Transverse colon (tissue), 4 donors: ENCODE measurements around the gene IFIT5. TPM values are rescaled to one million over a fixed set of nuclear protein-coding genes. Genes with fewer than 3 reads are reported as not detected.

Experiments
- DNase-seq: peaks from one replicate; pipeline ENCODE4 v3.0.0-alpha.2; 2019
- H3K27ac ChIP-seq, 4 donors: fragments of 200-600 bp; sonication (generic); 2 replicates each; pipeline ENCODE4 v1.5.1; 2016 to 2018; ENCODE audit warnings: inconsistent platforms in 4 of 4
- H3K27me3 ChIP-seq: fragments of 200-600 bp; sonication (generic); 2 replicates; pipeline ENCODE4 v1.5.1; 2017; ENCODE audit warnings: inconsistent platforms
- H3K36me3 ChIP-seq, 4 donors: fragments of 200-600 bp; sonication (generic); 2 replicates each; pipeline ENCODE4 v1.5.1; 2017 to 2019; ENCODE audit warnings: inconsistent platforms in 4 of 4
- H3K4me1 ChIP-seq, 4 donors: fragments of 200-600 bp; sonication (generic); 2 replicates each; pipeline ENCODE4 v1.5.1; 2017 to 2020; ENCODE audit warnings: inconsistent platforms in 4 of 4
- H3K4me3 ChIP-seq, 4 donors: fragments of 200-600 bp; sonication (generic); 1 replicate in 1 of 4; 2 replicates in 3 of 4; pipeline versions ENCODE4 v1.5.1 to v1.6.1; 2017 to 2019; ENCODE audit warnings: inconsistent platforms in 4 of 4
- H3K9me3 ChIP-seq, 2 donors: fragments of 200-600 bp; sonication (generic); 2 replicates each; pipeline ENCODE4 v1.5.1; 2017 to 2019; ENCODE audit warnings: inconsistent platforms in 2 of 2
- EP300 ChIP-seq: sonication (generic); formaldehyde crosslinking; IDR thresholded peaks from one replicate; pipeline ENCODE4 v1.6.1; 2017; ENCODE audit warnings: antibody characterized with exemption, low read depth
- POLR2A ChIP-seq: fragments of 450-650 bp; IDR thresholded peaks from one replicate; pipeline ENCODE4 v1.6.1; 2016; ENCODE audit warnings: antibody characterized with exemption, mild to moderate bottlenecking, moderate library complexity
- POLR2AphosphoS5 ChIP-seq, 3 donors: sonication (generic); formaldehyde crosslinking; IDR thresholded peaks; one replicate each; pipeline ENCODE4 v1.6.1; 2016; ENCODE audit warnings: antibody characterized with exemption in 3 of 3
- WGBS, 2 donors: methylation state at CpG; one replicate each; pipeline ENCODE4 v1.1.5; 2018; ENCODE audit warnings: low coverage in 1 of 2; 5-methylcytosine and 5-hydroxymethylcytosine counted together
- in situ Hi-C, 4 donors: fragments of 200-750 bp; cut with MboI; loops; one replicate each; pipeline versions ENCODE4 v1.15.0 to v1.15.1; 2017; ENCODE audit warnings: low sequenced_read_pairs in 3 of 4, low pct_ligation_motif_present in 1 of 4, low pct_unique_long_range_greater_than_20kb in 1 of 4
- intact Hi-C: fragments of 100-400 bp; cut with DNase I; formaldehyde crosslinking; loops from one replicate; pipeline ENCODE4 v1.15.1; 2023; ENCODE audit warnings: low total_unique reads
- total RNA-seq, 4 donors: library from RNA; depleted of rRNA; stranded (reverse); fragments of >200 nt; gene quantifications; one replicate each; pipeline ENCODE4 v1.1.0, GENCODE V29; 2016
- TF ChIP-seq, protein P1 (sequence below), 5 experiments: fragments of 200-600 bp in 3 of 5; fragments of 450-650 bp in 2 of 5; sonication (generic) in 3 of 5; IDR thresholded peaks; 1 replicate in 2 of 5; 2 replicates in 3 of 5; pipeline ENCODE4 v1.5.1; 2016 to 2017; ENCODE audit warnings: antibody characterized with exemption in 5 of 5, inconsistent platforms in 3 of 5, mild to moderate bottlenecking in 2 of 5, moderate library complexity in 1 of 5

Gene IFIT5
- total RNA-seq, 4 donors from 2014 or later: 1.5 to 12.5 (median 11.2) TPM

DNA sequence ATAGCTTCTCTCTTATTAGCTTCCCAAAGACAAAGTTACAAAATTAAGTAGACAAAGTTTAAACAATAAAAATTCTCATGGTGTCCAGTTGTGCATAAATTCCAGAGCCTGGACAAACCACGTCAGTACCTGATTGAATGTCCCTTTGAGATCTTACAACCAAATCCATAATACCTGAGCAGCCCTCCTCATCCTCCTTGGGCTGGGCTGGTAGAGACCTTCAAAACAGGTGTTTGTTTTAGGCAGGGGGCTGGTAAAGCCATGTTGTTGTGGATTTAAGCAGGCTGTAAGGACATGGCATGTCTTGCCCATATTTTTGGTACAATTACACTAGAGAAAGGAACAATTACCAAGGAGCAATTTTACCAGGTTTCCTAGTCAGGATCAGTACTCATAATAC lies 2.1 kb downstream of the IFIT5 start:
- H3K27ac ChIP-seq: no peak overlapping the region
- no peaks in the 10 kb centered on the region for H3K27me3 ChIP-seq
- no peak for DNase-seq
- peaks cover 0 to 6% (median 0%) of the 10 kb centered on the region in 4 donors for H3K36me3 ChIP-seq
- H3K4me1 ChIP-seq: peaks cover 6 to 52% (median 15%) of the 10 kb centered on the region in 4 donors
- H3K4me3 ChIP-seq: no peak overlapping the region
- no peak for TF ChIP-seq EP300
- TF ChIP-seq POLR2A: no peak
- no peak for TF ChIP-seq POLR2AphosphoS5 (IDR thresholded peaks at IDR 0.05)
- TF ChIP-seq, protein P1, sequence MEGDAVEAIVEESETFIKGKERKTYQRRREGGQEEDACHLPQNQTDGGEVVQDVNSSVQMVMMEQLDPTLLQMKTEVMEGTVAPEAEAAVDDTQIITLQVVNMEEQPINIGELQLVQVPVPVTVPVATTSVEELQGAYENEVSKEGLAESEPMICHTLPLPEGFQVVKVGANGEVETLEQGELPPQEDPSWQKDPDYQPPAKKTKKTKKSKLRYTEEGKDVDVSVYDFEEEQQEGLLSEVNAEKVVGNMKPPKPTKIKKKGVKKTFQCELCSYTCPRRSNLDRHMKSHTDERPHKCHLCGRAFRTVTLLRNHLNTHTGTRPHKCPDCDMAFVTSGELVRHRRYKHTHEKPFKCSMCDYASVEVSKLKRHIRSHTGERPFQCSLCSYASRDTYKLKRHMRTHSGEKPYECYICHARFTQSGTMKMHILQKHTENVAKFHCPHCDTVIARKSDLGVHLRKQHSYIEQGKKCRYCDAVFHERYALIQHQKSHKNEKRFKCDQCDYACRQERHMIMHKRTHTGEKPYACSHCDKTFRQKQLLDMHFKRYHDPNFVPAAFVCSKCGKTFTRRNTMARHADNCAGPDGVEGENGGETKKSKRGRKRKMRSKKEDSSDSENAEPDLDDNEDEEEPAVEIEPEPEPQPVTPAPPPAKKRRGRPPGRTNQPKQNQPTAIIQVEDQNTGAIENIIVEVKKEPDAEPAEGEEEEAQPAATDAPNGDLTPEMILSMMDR (IDR thresholded peaks at IDR 0.05): no peak
- intact Hi-C loops: no loop called here
- no peaks in the 10 kb centered on the region for H3K9me3 ChIP-seq
- WGBS, 2 donors: 93% methylated on average over 1 of the region's 1 CpG; no CpG with 5 or more reads in 1 of the 2 donors
- in situ Hi-C loops: no loop called here

DNA sequence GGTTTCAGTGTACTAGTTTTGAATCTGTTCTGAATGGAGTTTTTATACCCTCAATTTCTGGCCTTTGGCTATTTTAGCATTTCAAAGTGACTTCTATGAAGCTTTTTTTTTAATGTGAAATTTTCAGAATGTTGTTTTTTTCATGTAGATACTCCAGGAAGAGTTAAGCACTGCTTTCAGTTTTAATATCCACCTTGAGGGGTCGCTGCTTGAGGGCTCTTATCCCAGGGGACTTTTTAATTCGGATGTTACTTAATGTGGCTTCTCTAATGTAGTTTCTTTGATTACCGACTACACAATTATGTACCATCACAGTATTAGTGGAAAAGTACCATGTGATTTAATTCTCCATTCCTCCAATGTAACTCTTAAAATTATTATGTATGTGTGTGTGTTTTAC lies 5.2 kb downstream of the IFIT5 start:
- TF ChIP-seq EP300: no peak
- TF ChIP-seq, protein P1 (IDR thresholded peaks at IDR 0.05): peak in 2 of 5 experiments; percentile 10 to 27
- no peak for TF ChIP-seq POLR2A
- TF ChIP-seq POLR2AphosphoS5 (IDR thresholded peaks at IDR 0.05): no peak
- Histone ChIP-seq H3K4me1 (peaks cover 0 to 44% (median 10%) of the 10 kb centered on the region in 4 donors), H3K27me3 (no peaks in the 10 kb centered on the region), H3K9me3 (no peaks in the 10 kb centered on the region), H3K27ac (peak overlapping the region in 1 of 4 donors; percentile 13), H3K4me3 (no peak overlapping the region), H3K36me3 (peaks cover 0 to 6% (median 0%) of the 10 kb centered on the region in 4 donors)
- in situ Hi-C loops (no loop called here), intact Hi-C loops (no loop called here)
- 59 to 71% methylated on average over 3 of the region's 3 CpGs for WGBS, 2 donors
- no peak for DNase-seq

DNA sequence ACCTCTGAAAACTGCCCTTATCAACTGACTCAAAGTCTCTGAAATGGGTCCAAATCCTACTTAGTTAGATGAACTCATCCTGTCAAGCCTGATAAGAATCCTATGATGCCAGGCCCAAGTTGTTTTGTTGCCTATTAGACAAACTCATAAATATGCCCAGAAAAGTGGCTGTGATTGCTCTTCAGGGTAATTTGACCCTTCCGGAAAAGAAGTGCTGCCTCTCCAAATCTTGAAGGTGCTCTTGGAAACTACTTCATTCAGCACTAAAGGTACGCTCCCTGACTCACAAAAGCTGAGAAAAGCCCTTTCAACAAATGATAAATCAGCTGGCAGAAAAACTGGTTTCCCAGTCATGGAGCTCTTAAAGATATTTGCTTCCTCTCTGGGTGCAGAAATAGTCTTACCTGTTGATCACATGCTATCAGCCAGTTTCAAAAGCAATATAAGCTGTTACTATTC lies 6.7 kb downstream of the IFIT5 start:
- DNase-seq: no peak
- in situ Hi-C loops (loop anchor here in 2 of 4 donors (10.0 kb wide), 1 partner anchor 134 kb away; no protein-coding TSS in a partner anchor), intact Hi-C loops (no loop called here)
- Histone ChIP-seq H3K27ac (no peak overlapping the region), H3K27me3 (no peaks in the 10 kb centered on the region), H3K4me1 (peaks cover 0 to 36% (median 5%) of the 10 kb centered on the region in 4 donors), H3K9me3 (no peaks in the 10 kb centered on the region), H3K36me3 (peaks cover 0 to 6% (median 0%) of the 10 kb centered on the region in 4 donors), H3K4me3 (no peak overlapping the region)
- TF ChIP-seq POLR2AphosphoS5 (IDR thresholded peaks at IDR 0.05) (no peak), EP300 (no peak), POLR2A (no peak)
- TF ChIP-seq, protein P1 (IDR thresholded peaks at IDR 0.05): no peak
- WGBS, 2 donors: 94 to 96% methylated on average over 2 of the region's 2 CpGs

DNA sequence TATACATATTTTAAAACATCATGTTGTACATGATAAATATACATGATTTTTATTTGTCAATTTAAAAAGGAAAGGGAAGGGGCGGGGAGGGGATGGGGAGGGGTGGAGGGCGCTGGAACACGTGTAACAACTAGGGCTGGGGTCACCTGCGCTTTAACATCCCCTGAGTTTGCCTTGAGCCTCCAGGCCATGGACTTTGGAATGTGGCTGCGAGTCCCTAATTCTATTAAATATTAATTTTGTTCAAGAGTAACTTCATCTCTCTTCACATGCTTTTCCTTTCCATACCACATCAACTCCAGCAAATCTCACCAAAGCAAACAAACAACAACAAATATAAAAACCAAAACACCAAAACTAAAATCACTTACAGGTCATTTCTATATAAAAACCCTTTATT lies 10.6 kb downstream of the IFIT5 start:
- Histone ChIP-seq H3K4me3 (no peak overlapping the region), H3K36me3 (no peaks in the 10 kb centered on the region), H3K27ac (no peak overlapping the region), H3K4me1 (peaks cover 0 to 4% (median 0%) of the 10 kb centered on the region in 4 donors), H3K27me3 (no peaks in the 10 kb centered on the region), H3K9me3 (no peaks in the 10 kb centered on the region)
- WGBS, 2 donors: 69 to 84% methylated on average over 3 to 5 of the region's 5 CpGs
- DNase-seq: no peak
- TF ChIP-seq, protein P1 (IDR thresholded peaks at IDR 0.05): no peak
- TF ChIP-seq EP300 (no peak), POLR2A (no peak), POLR2AphosphoS5 (IDR thresholded peaks at IDR 0.05) (no peak)
- in situ Hi-C loops: loop anchor here in 3 of 4 donors (5.0 to 25.0 kb wide), 3 partner anchors 130 to 262 kb away; no protein-coding TSS in a partner anchor
- intact Hi-C loops: loop anchor here (5.0 kb wide), 1 partner anchor 137 kb away; no protein-coding TSS in a partner anchor
